Measurements from ENCODE around the gene SSBP2. TPM values are rescaled to one million over a fixed set of nuclear protein-coding genes. Genes with fewer than 3 reads are reported as not detected.
A peak's percentile ranks its signal among the peaks of the same experiment; 100 is the strongest.

The SSBP2 gene
- total and polyA plus RNA-seq, 2 donors from 2014 or later: 17.0 to 57.1 TPM

- intact Hi-C loops (cut with DNase I): no loop called here
- no peaks in the 10 kb centered on the region for H3K4me1 ChIP-seq (ENCODE audit: control insufficient read depth in 2 of 3, insufficient read depth in 2 of 3, low read depth in 1 of 3, low read length in 3 of 3)
- no peak overlapping the region for H3K27ac ChIP-seq (ENCODE audit: low read depth in 2 of 2, low read length in 2 of 2)
- FAIRE-seq (no peak), DNase-seq (peak in 2 of 5 donors; percentile 18 to 27)
- TF ChIP-seq, protein P1, sequence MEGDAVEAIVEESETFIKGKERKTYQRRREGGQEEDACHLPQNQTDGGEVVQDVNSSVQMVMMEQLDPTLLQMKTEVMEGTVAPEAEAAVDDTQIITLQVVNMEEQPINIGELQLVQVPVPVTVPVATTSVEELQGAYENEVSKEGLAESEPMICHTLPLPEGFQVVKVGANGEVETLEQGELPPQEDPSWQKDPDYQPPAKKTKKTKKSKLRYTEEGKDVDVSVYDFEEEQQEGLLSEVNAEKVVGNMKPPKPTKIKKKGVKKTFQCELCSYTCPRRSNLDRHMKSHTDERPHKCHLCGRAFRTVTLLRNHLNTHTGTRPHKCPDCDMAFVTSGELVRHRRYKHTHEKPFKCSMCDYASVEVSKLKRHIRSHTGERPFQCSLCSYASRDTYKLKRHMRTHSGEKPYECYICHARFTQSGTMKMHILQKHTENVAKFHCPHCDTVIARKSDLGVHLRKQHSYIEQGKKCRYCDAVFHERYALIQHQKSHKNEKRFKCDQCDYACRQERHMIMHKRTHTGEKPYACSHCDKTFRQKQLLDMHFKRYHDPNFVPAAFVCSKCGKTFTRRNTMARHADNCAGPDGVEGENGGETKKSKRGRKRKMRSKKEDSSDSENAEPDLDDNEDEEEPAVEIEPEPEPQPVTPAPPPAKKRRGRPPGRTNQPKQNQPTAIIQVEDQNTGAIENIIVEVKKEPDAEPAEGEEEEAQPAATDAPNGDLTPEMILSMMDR (IDR thresholded peaks at IDR 0.05; ENCODE audit: borderline replicate concordance, extremely low read depth, insufficient read depth): no peak
- H3K36me3 ChIP-seq (ENCODE audit: control insufficient read depth in 2 of 3, insufficient read depth in 3 of 3, low read length in 3 of 3): no peaks in the 10 kb centered on the region
- no peak overlapping the region for H3K4me3 ChIP-seq (ENCODE audit: low read length in 3 of 3)
- H3K9me3 ChIP-seq (ENCODE audit: control insufficient read depth in 2 of 3, insufficient read depth in 1 of 3, low read length in 3 of 3): no peaks in the 10 kb centered on the region
- H3K27me3 ChIP-seq (ENCODE audit: control insufficient read depth, insufficient read depth, low read length): no peaks in the 10 kb centered on the region
- H3K9ac ChIP-seq (ENCODE audit: low read length in 3 of 3): no peak overlapping the region
Observed at GRCh38 chr5:81657386-81657785, 93.5 kb downstream of the SSBP2 start.

- H3K27ac ChIP-seq (ENCODE audit: low read depth in 2 of 2, low read length in 2 of 2): no peak overlapping the region
- DNase-seq: no peak
- TF ChIP-seq, protein P1 (IDR thresholded peaks at IDR 0.05; ENCODE audit: borderline replicate concordance, extremely low read depth, insufficient read depth): no peak
- no peaks in the 10 kb centered on the region for H3K36me3 ChIP-seq (ENCODE audit: control insufficient read depth in 2 of 3, insufficient read depth in 3 of 3, low read length in 3 of 3)
- no peaks in the 10 kb centered on the region for H3K4me1 ChIP-seq (ENCODE audit: control insufficient read depth in 2 of 3, insufficient read depth in 2 of 3, low read depth in 1 of 3, low read length in 3 of 3)
- no peaks in the 10 kb centered on the region for H3K9me3 ChIP-seq (ENCODE audit: control insufficient read depth in 2 of 3, insufficient read depth in 1 of 3, low read length in 3 of 3)
- H3K9ac ChIP-seq (ENCODE audit: low read length in 3 of 3): no peak overlapping the region
- intact Hi-C loops (cut with DNase I): no loop called here
- no peak for FAIRE-seq
- H3K27me3 ChIP-seq (ENCODE audit: control insufficient read depth, insufficient read depth, low read length): no peaks in the 10 kb centered on the region
- H3K4me3 ChIP-seq (ENCODE audit: low read length in 3 of 3): no peak overlapping the region
Observed at GRCh38 chr5:81656783-81657182, 94.1 kb downstream of the SSBP2 start.

- no peak for FAIRE-seq
- TF ChIP-seq, protein P1 (IDR thresholded peaks at IDR 0.05; ENCODE audit: borderline replicate concordance, extremely low read depth, insufficient read depth): no peak
Observed at GRCh38 chr5:81650987-81651386, 99.9 kb downstream of the SSBP2 start.

DNA sequence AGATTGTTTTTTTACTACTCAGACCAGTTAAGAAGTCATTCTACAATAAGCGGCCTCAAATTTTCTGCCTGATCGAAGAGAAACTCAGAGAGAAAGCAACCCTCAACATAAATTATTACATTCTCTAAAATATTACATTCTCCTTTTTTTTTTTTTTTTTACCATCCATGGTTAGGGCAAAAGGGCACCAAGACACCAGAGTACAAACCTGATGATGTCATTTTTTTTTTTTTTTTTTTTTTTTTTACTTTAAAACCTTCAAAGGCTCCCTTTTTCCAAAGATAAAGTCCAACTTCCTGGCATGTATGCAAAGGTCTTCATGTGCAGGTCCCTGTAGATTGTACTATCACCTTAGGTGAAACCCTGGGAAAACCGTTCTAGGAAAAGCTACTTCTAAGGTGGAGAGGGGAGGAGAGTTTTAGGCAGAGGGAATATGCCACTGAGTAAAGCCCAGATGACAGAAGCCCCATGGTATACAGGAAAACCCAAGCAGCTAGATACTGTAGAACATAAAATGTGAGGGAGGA lies 104.4 kb downstream of the SSBP2 start:
- no peaks in the 10 kb centered on the region for H3K36me3 ChIP-seq (ENCODE audit: control insufficient read depth in 2 of 3, insufficient read depth in 3 of 3, low read length in 3 of 3)
- no peaks in the 10 kb centered on the region for H3K4me1 ChIP-seq (ENCODE audit: control insufficient read depth in 2 of 3, insufficient read depth in 2 of 3, low read depth in 1 of 3, low read length in 3 of 3)
- no peaks in the 10 kb centered on the region for H3K27me3 ChIP-seq (ENCODE audit: control insufficient read depth, insufficient read depth, low read length)
- H3K9ac ChIP-seq (ENCODE audit: low read length in 3 of 3): no peak overlapping the region
- intact Hi-C loops (cut with DNase I): no loop called here
- no peaks in the 10 kb centered on the region for H3K9me3 ChIP-seq (ENCODE audit: control insufficient read depth in 2 of 3, insufficient read depth in 1 of 3, low read length in 3 of 3)
- no peak for DNase-seq
- no peak overlapping the region for H3K4me3 ChIP-seq (ENCODE audit: low read length in 3 of 3)
- FAIRE-seq: no peak
- TF ChIP-seq, protein P1 (IDR thresholded peaks at IDR 0.05; ENCODE audit: borderline replicate concordance, extremely low read depth, insufficient read depth): no peak
- H3K27ac ChIP-seq (ENCODE audit: low read depth in 2 of 2, low read length in 2 of 2): no peak overlapping the region

More at GRCh38 chr5:81650987-81651386, 99.9 kb downstream of the SSBP2 start:
- DNase-seq: peak in 1 of 5 donors; percentile 15
- H3K4me3 ChIP-seq (ENCODE audit: low read length in 3 of 3): no peak overlapping the region
- H3K27me3 ChIP-seq (ENCODE audit: control insufficient read depth, insufficient read depth, low read length): no peaks in the 10 kb centered on the region
- H3K9me3 ChIP-seq (ENCODE audit: control insufficient read depth in 2 of 3, insufficient read depth in 1 of 3, low read length in 3 of 3): no peaks in the 10 kb centered on the region
- intact Hi-C loops (cut with DNase I): no loop called here
- no peak overlapping the region for H3K9ac ChIP-seq (ENCODE audit: low read length in 3 of 3)
- no peaks in the 10 kb centered on the region for H3K36me3 ChIP-seq (ENCODE audit: control insufficient read depth in 2 of 3, insufficient read depth in 3 of 3, low read length in 3 of 3)
- H3K27ac ChIP-seq (ENCODE audit: low read depth in 2 of 2, low read length in 2 of 2): no peak overlapping the region
- no peaks in the 10 kb centered on the region for H3K4me1 ChIP-seq (ENCODE audit: control insufficient read depth in 2 of 3, insufficient read depth in 2 of 3, low read depth in 1 of 3, low read length in 3 of 3)
